ENCODE results near the gene GLRX3.

Gene GLRX3

GRCh38 chr10:130213286-130214080 is 77.3 kb downstream of the GLRX3 start:
- no peak for DNase-seq

- no peak for DNase-seq
Measured at GRCh38 chr10:130214431-130214830, 78.2 kb downstream of the GLRX3 start.

GRCh38 chr10:130215151-130215930 is 79.2 kb downstream of the GLRX3 start:
- DNase-seq, result no peak

GRCh38 chr10:130215931-130216231 is 79.7 kb downstream of the GLRX3 start:
- no peak for DNase-seq

- DNase-seq, result no peak
Measured at GRCh38 chr10:130218181-130218641, 82.0 kb downstream of the GLRX3 start.

- DNase-seq, result no peak
Measured at GRCh38 chr10:130218936-130219335, 82.7 kb downstream of the GLRX3 start.

- no peak for DNase-seq
Measured at GRCh38 chr10:130220251-130221185, 84.3 kb downstream of the GLRX3 start.

- DNase-seq, result no peak
Measured at GRCh38 chr10:130221456-130222375, 85.5 kb downstream of the GLRX3 start.

- no peak for DNase-seq
Measured at GRCh38 chr10:130222381-130222780, 86.2 kb downstream of the GLRX3 start.

GRCh38 chr10:130224228-130224627 is 88.0 kb downstream of the GLRX3 start:
- DNase-seq, result no peak

GRCh38 chr10:130226012-130226411 is 89.8 kb downstream of the GLRX3 start:
- DNase-seq, result no peak

- DNase-seq, result no peak
Measured at GRCh38 chr10:130227883-130228282, 91.7 kb downstream of the GLRX3 start.
